Heart left ventricle (tissue), 13 donors: ENCODE measurements around the gene ARNT2.

Source experiments
- POLR2A ChIP-seq, 2 donors: fragments of 450-650 bp; IDR thresholded peaks; one replicate each; pipeline ENCODE4 v1.6.1; 2017; ENCODE audit warnings: antibody characterized with exemption in 2 of 2, mild to moderate bottlenecking in 2 of 2, moderate library complexity in 2 of 2
- TF ChIP-seq, protein P1 (sequence below), 12 donors: fragments of 200-600 bp; sonication (generic) in 4 of 12; IDR thresholded peaks; one replicate each; pipeline versions ENCODE4 v1.5.0 to v1.8.0; 2018 to 2022; ENCODE audit warnings: antibody characterized with exemption in 12 of 12, mild to moderate bottlenecking in 5 of 12
- donor health status: ischemic (EF 13 %, LVEDD 7.1; RV severe dilation, severe dysfunction).
- donor health status: DM: no; HTN: yes; CAD: no.
- donor health status: DM: no; HTN: no; CAD: no.
- donor health status: ischemic (EF 25% LVEDD 6.9; RV normal size, moderate dysfunction).
- donor health status: ischemic (EF 25% LVEDD 5.7; RV mildly dilated, moderate dysfunction).
- donor health status: ischemic (EF 35%, LVEDD 5.7; RV mildly dilated, moderate dysfunction).
- donor health status: nonischemic (EF 11% LVEDD 7.7; RV severe dilation, severe dysfunction).
- donor health status: DM: yes; HTN: yes; CAD: no.
- donor health status: PGD.
- donor health status: ischemic (EF 29% LVEDD 5.4; RV normal size, mild dysfunction).
- donor health status: nonischemic (EF 23%, LVEDD 6.1; RV moderate dilation, normal function).

DNA sequence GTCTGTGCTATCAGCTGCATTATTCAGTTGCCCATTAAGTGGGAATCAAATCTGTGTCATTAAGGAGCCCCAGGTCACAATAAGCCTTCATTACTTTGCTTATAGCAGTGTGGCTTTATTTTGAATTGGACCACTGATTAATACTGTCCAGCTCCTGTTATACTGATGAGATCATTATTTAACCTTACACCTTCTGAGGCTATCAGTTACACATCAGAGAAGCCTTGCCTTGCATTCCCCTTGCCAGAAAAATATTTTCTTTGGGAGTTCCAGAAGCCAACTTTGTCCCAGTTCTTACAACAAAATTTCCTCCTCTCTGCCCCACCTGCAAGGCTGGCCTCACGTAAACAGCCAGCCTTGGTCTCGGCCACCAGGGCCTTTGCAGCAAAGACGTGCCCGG is 29.7 kb upstream of the ARNT2 start:
- TF ChIP-seq, protein P1, sequence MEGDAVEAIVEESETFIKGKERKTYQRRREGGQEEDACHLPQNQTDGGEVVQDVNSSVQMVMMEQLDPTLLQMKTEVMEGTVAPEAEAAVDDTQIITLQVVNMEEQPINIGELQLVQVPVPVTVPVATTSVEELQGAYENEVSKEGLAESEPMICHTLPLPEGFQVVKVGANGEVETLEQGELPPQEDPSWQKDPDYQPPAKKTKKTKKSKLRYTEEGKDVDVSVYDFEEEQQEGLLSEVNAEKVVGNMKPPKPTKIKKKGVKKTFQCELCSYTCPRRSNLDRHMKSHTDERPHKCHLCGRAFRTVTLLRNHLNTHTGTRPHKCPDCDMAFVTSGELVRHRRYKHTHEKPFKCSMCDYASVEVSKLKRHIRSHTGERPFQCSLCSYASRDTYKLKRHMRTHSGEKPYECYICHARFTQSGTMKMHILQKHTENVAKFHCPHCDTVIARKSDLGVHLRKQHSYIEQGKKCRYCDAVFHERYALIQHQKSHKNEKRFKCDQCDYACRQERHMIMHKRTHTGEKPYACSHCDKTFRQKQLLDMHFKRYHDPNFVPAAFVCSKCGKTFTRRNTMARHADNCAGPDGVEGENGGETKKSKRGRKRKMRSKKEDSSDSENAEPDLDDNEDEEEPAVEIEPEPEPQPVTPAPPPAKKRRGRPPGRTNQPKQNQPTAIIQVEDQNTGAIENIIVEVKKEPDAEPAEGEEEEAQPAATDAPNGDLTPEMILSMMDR (IDR thresholded peaks at IDR 0.05), result no peak
- TF ChIP-seq POLR2A (IDR thresholded peaks at IDR 0.05), result no peak
